Measurements from ENCODE around the gene TMEM89. TPM values are rescaled to one million over a fixed set of nuclear protein-coding genes. Genes with fewer than 3 reads are reported as not detected.
A peak's percentile ranks its signal among the peaks of the same experiment; 100 is the strongest.

The TMEM89 gene
- total RNA-seq, 2 donors from 2014 or later = 0.57 TPM; not detected in 1

- TF ChIP-seq CTCF (conservative IDR thresholded peaks at IDR 0.05) = no peak
- H3K27me3 ChIP-seq (ENCODE audit: control insufficient read depth, insufficient read depth, low read length, poor library complexity, severe bottlenecking) = peaks cover 17% of the 10 kb centered on the region
- no peak for DNase-seq
- Mint-ChIP-seq H3K4me3 (no peak overlapping the region), H3K36me3 (ENCODE audit: low read depth) (no peaks in the 10 kb centered on the region), H3K27ac (no peak overlapping the region), H3K4me1 (peaks cover 13% of the 10 kb centered on the region), H3K27me3 (ENCODE audit: insufficient read depth) (peaks cover 9% of the 10 kb centered on the region), H3K9me3 (no peaks in the 10 kb centered on the region)
- H3K36me3 ChIP-seq (ENCODE audit: control insufficient read depth, insufficient read depth, low read length) = no peaks in the 10 kb centered on the region
- no peaks in the 10 kb centered on the region for H3K4me1 ChIP-seq (ENCODE audit: control insufficient read depth, insufficient read depth, low read length)
- H3K27ac ChIP-seq (ENCODE audit: low read depth, low read length) = no peak overlapping the region
- no peak overlapping the region for H3K9ac ChIP-seq (ENCODE audit: extremely low read depth, low read length, poor library complexity, severe bottlenecking)
- no peaks in the 10 kb centered on the region for H3K9me3 ChIP-seq (ENCODE audit: control insufficient read depth, low read length)
- H3K4me3 ChIP-seq (ENCODE audit: low read length) = no peak overlapping the region
- WGBS, 2 experiments (ENCODE audit: insufficient coverage in 1 of 2, insufficient read length in 1 of 2) = 93 to 97% methylated on average over 11 to 22 of the region's 22 CpGs
These were observed 29.6 kb downstream of the TMEM89 start for GRCh38 chr3:48591886-48592518.

DNA sequence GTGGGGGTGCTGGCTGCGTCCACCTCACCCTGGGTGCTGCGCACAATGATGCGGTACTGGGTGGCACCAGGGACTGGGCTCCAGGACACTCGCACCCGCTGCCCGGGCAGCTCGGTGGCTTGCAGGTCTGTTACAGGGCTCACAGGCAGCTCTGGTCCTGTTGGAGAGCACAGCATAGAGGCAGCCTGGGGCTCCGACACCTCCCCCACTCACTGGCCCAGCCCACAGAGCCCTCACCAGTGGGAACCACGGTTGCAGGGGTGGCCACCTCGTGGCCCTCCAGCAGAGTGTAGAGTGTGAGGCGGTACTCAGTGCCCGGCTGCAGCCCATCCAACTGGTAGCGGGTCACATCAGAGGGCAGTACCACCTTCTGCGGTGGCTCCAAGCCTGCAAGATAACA is 30.1 kb downstream of the TMEM89 start:
- peaks cover 13% of the 10 kb centered on the region for H3K4me1 Mint-ChIP-seq
- no peaks in the 10 kb centered on the region for H3K36me3 Mint-ChIP-seq (ENCODE audit: low read depth)
- H3K9me3 Mint-ChIP-seq = no peaks in the 10 kb centered on the region
- Histone ChIP-seq H3K27ac (ENCODE audit: low read depth, low read length) (no peak overlapping the region), H3K4me1 (ENCODE audit: control insufficient read depth, insufficient read depth, low read length) (no peaks in the 10 kb centered on the region), H3K9ac (ENCODE audit: extremely low read depth, low read length, poor library complexity, severe bottlenecking) (no peak overlapping the region), H3K4me3 (ENCODE audit: low read length) (no peak overlapping the region), H3K9me3 (ENCODE audit: control insufficient read depth, low read length) (no peaks in the 10 kb centered on the region), H3K27me3 (ENCODE audit: control insufficient read depth, insufficient read depth, low read length, poor library complexity, severe bottlenecking) (peaks cover 17% of the 10 kb centered on the region), H3K36me3 (ENCODE audit: control insufficient read depth, insufficient read depth, low read length) (no peaks in the 10 kb centered on the region)
- no peak for DNase-seq
- TF ChIP-seq CTCF (conservative IDR thresholded peaks at IDR 0.05) = no peak
- H3K27ac Mint-ChIP-seq = no peak overlapping the region
- WGBS, 2 experiments (ENCODE audit: insufficient coverage in 1 of 2, insufficient read length in 1 of 2) = 93 to 100% methylated on average over 1 to 14 of the region's 14 CpGs
- peaks cover 9% of the 10 kb centered on the region for H3K27me3 Mint-ChIP-seq (ENCODE audit: insufficient read depth)
- no peak overlapping the region for H3K4me3 Mint-ChIP-seq

GRCh38 chr3:48588230-48588629 is 33.3 kb downstream of the TMEM89 start:
- H3K27me3 ChIP-seq (ENCODE audit: control insufficient read depth, insufficient read depth, low read length, poor library complexity, severe bottlenecking) = no peaks in the 10 kb centered on the region
- peak; percentile 58 for DNase-seq
- Mint-ChIP-seq H3K27ac (no peak overlapping the region), H3K36me3 (ENCODE audit: low read depth) (no peaks in the 10 kb centered on the region), H3K9me3 (no peaks in the 10 kb centered on the region), H3K27me3 (ENCODE audit: insufficient read depth) (no peaks in the 10 kb centered on the region), H3K4me3 (no peak overlapping the region), H3K4me1 (no peaks in the 10 kb centered on the region)
- 96 to 97% methylated on average over 12 to 15 of the region's 15 CpGs for WGBS, 2 experiments (ENCODE audit: insufficient coverage in 1 of 2, insufficient read length in 1 of 2)
- H3K9ac ChIP-seq (ENCODE audit: extremely low read depth, low read length, poor library complexity, severe bottlenecking) = no peak overlapping the region
- no peak for TF ChIP-seq CTCF (conservative IDR thresholded peaks at IDR 0.05)
- H3K4me1 ChIP-seq (ENCODE audit: control insufficient read depth, insufficient read depth, low read length) = no peaks in the 10 kb centered on the region
- H3K27ac ChIP-seq (ENCODE audit: low read depth, low read length) = no peak overlapping the region
- H3K36me3 ChIP-seq (ENCODE audit: control insufficient read depth, insufficient read depth, low read length) = no peaks in the 10 kb centered on the region
- H3K4me3 ChIP-seq (ENCODE audit: low read length) = no peak overlapping the region
- no peaks in the 10 kb centered on the region for H3K9me3 ChIP-seq (ENCODE audit: control insufficient read depth, low read length)

Measured in endodermal cell (in vitro differentiated cells).